Sigmoid colon (tissue), 3 donors: ENCODE measurements around the gene PSMD3.

Experiments
- CTCF ChIP-seq, 4 experiments: fragments of 450-650 bp in 3 of 4; fragments of 200-600 bp in 1 of 4; IDR thresholded peaks; one replicate each; pipeline ENCODE4 v1.5.1; 2016 to 2019; ENCODE audit warnings: antibody characterized with exemption in 4 of 4, mild to moderate bottlenecking in 3 of 4, moderate library complexity in 2 of 4
- POLR2A ChIP-seq, 2 donors: fragments of 450-650 bp; IDR thresholded peaks; one replicate each; pipeline ENCODE4 v1.6.1; 2016; ENCODE audit warnings: antibody characterized with exemption in 2 of 2, mild to moderate bottlenecking in 2 of 2, moderate library complexity in 2 of 2

- TF ChIP-seq POLR2A (IDR thresholded peaks at IDR 0.05) (no peak), CTCF (IDR thresholded peaks at IDR 0.05) (no peak)
Observed at GRCh38 chr17:39969375-39969774, 11.2 kb upstream of the PSMD3 start.
